ENCODE results near the gene LIF. TPM values are rescaled to one million over a fixed set of nuclear protein-coding genes. Genes with fewer than 3 reads are reported as not detected.

Gene LIF
- total and polyA plus RNA-seq, 5 experiments from 2014 or later: not detected

DNA sequence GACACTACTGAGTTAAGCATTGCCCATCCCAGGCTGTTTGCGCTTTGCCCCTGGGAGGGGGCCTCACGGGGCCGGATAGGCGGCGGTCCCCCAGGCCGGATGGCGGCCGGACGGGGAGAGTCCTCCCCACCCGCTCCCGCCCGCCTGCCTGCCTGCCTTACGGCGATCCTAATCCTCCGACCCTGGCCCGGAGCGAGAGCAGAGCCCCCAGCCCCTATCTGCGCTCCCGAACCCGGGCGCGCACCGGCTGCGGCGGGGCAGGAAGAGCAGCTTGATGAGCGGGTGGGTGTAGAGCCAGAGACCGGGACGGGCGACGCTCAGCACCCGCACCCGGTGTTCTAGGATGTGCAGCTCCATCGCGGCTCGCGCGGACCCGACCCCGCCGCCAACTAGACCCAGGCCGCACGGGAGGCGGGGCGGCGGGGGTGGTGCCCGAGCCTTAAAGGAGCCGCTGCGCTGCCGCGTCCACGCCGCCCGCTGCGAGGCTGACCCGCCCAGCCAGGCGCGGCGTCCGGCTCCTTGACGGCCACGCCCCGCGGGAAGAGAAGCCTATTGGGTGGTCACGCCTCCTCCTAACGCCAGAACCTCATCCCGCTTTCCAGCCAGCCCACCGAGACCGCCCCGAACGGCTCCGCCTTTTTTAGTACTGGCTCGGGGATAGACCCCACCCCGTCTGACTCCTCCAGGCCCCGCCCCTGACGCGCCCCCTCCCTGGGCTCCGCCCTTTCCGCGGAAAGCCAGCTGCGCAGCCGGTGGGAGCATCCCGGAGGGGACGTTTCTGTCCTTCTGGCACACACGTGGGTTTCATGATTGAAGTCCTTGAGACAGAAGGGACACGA is 42.8 kb upstream of the LIF start, which contains the start of gene CASTOR1:
Gene CASTOR1, minus strand, starts transcription at position 365 of the 839 bp plus-strand sequence. Its CDS starts 8 bp downstream, at position 357.
- peaks cover 0 to 35% (median 20%) of the 10 kb centered on the region in 3 donors for H3K36me3 Mint-ChIP-seq

DNA sequence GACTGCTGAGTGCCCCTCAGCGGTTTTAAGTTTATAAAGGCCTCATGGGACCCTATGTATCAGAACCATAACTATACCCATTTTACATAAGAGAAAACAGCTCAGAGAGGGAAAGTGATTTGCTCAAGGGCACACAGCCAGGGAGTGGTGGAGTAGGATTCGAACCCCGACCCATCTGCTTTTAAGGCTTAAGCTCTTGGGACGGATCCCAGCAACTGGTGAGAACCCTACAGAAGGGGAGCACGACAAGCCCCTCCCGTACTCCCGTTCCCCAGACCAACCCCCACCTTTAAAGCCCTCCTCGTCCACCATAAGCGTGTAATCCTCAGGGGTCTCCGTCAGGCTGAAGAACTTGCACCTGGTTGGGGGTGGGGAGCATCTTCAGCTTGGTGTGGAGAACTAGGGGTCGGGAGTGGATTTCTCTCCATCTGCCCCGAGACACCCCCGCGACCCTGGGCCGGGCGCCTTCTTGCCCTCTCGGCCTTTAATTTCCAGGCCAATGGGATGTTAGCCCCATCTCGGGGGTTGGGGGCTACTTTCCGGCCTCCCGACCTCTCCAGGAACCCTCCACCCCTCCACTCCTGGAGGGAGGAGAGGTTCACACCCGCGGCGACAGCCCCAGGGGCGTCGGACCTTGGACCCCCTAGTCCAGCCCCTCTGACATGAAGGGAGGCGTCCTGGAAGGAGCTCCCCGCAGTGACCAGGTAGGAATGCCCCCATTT is 42.0 kb upstream of the LIF start:
- POLR2A ChIA-PET: interaction anchor here (0.9 to 13.0 kb wide), 19 partner anchors 11 to 136 kb away, joined by 3 to 416 read pairs (median 9); partner anchors contain the start of genes CCDC157, MTFP1, OSM and RNF215
- H3K4me1 Mint-ChIP-seq: peaks cover 9 to 55% (median 42%) of the 10 kb centered on the region in 4 donors
- no peak for ATAC-seq
- H3K36me3 Mint-ChIP-seq: peaks cover 0 to 30% (median 15%) of the 10 kb centered on the region in 3 donors
- DNase-seq: peak in 1 of 10 donors; percentile 26
- no peaks in the 10 kb centered on the region for H3K27me3 Mint-ChIP-seq
- no peaks in the 10 kb centered on the region for H3K9me3 Mint-ChIP-seq
- peak overlapping the region; percentile 83 to 95 (median 92) for H3K4me3 Mint-ChIP-seq
- H3K27ac Mint-ChIP-seq: peak overlapping the region; percentile 82 to 96 (median 92)

More for the DNA sequence above, 42.8 kb upstream of the LIF start, which contains the start of gene CASTOR1:
- Mint-ChIP-seq H3K4me1 (peaks cover 13 to 60% (median 49%) of the 10 kb centered on the region in 4 donors), H3K27ac (peak within 1 kb of the TSS; percentile 89 to 97 (median 95)), H3K4me3 (peak within 1 kb of the TSS; percentile 87 to 95 (median 92)), H3K9me3 (no peaks in the 10 kb centered on the region), H3K27me3 (no peaks in the 10 kb centered on the region)
- DNase-seq: peak; percentile 77 to 93 (median 86)
- peak; percentile 76 to 77 for ATAC-seq
- POLR2A ChIA-PET: interaction anchor here (0.9 to 13.0 kb wide), 17 partner anchors 12 to 135 kb away, joined by 3 to 416 read pairs (median 11); partner anchors contain the start of genes CCDC157, MTFP1, OSM and RNF215

DNA sequence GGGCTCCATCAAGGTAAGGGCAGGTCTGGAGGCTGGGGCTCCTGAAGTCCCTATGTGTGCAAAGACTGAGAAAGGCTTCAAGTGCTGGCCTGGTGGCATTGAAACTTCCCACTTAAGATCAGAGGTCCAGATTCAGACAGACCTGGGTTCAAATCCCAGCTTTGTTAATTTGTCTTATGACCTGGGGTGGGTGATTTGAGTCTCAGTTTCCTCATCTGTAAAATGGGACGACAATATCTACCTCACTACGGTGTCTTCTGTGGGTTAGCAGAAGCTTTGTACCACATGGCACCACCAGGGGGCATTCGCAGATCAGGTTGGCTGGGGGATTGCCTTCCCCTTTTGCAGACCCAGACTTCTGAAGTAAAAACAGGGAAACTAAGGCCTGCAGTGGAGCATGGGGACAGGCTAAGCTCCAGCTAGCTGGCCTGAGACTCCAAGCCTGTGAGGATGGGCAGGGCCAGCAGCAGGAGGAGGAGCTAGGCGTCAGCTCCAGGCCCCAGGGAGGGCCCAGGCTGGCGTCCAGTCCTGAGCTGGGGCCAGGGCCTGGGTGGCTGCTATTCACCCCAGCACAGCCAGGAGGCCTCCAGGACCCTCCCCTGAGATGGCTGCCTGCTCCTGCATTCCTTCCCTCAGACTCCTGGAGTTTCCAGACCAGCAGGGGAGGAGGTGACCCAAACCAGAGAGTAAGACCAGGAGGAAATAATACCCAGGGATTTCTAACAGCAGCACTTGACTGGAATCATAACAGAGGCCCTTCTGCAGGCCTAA is 41.3 kb upstream of the LIF start:
- Mint-ChIP-seq H3K27me3 (no peaks in the 10 kb centered on the region), H3K9me3 (no peaks in the 10 kb centered on the region), H3K4me1 (peaks cover 11 to 55% (median 43%) of the 10 kb centered on the region in 4 donors), H3K4me3 (peak overlapping the region; percentile 83 to 95 (median 92)), H3K36me3 (peaks cover 0 to 23% (median 8%) of the 10 kb centered on the region in 3 donors), H3K27ac (peak overlapping the region; percentile 82 to 96 (median 92))
- DNase-seq: peak; percentile 76 to 95 (median 90)
- peak; percentile 35 to 47 for ATAC-seq
- POLR2A ChIA-PET: interaction anchor here (0.8 to 13.0 kb wide), 17 partner anchors 11 to 181 kb away, joined by 3 to 416 read pairs (median 9); partner anchors contain the start of genes CCDC157, MTFP1, OSM and RNF215

DNA sequence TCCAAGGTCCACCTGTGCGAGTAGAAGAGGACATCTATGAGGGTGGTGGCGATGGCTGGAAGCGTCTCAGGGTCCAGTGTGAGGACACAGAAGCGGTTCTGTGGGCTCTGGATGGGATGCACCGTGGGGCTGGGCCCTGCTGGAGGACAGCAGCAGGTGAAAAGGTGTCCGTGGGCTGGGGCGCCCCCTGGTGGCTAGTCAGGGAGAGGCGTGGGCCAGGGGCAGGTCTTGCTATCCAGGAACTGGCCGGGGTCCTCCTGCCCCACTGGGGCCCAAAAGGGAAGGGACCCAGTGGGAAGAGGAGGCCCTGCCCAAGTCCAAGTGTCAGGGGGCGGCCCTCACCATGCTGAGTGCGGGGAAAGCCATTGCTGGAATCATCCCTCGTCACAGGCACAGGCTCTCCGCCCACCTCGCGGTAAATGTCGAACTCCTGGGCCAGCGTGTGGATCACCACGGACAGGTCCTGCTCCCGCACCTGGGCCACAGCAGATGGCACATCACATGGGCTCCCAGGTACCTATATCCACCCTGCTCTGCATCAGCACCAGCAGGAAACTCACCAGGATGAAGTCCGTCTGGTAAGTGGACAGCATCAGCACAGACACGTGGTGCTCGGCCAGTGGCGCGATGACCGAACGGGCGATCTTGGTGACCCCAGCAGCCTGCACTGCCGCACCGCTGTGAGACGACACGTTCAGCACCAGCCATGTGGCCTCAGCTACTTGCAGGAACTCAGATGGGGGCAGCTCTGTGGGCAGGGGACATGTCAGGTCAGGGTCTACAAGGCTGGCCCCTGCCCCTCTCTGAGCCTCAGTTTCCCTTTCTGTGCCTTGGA is 40.5 kb upstream of the LIF start:
- Mint-ChIP-seq H3K9me3 (no peaks in the 10 kb centered on the region), H3K27ac (peak overlapping the region; percentile 15 to 92 (median 60)), H3K27me3 (no peaks in the 10 kb centered on the region), H3K4me1 (peaks cover 11 to 55% (median 49%) of the 10 kb centered on the region in 4 donors), H3K36me3 (peaks cover 0 to 18% (median 6%) of the 10 kb centered on the region in 3 donors), H3K4me3 (peak overlapping the region in 2 of 10 donors; percentile 22 to 71)
- POLR2A ChIA-PET: interaction anchor here (0.8 to 13.0 kb wide), 12 partner anchors 10 to 180 kb away, joined by 3 to 416 read pairs (median 49); partner anchors contain the start of genes CCDC157, MTFP1, OSM and RNF215
- DNase-seq (peak; percentile 68 to 90 (median 83)), ATAC-seq (peak; percentile 9 to 22)

- Mint-ChIP-seq H3K9me3 (no peaks in the 10 kb centered on the region), H3K4me1 (peaks cover 8 to 49% (median 44%) of the 10 kb centered on the region in 4 donors)
Observed at GRCh38 chr22:30286331-30286730, 39.8 kb upstream of the LIF start.

GRCh38 chr22:30285846-30286200 is 39.3 kb upstream of the LIF start:
- POLR2A ChIA-PET: interaction anchor here (1.0 to 7.7 kb wide), 4 partner anchors 19 to 102 kb away, joined by 3 to 198 read pairs (median 40); partner anchors contain the start of genes CCDC157, OSM, RNF215 and SF3A1
- Mint-ChIP-seq H3K4me1 (peaks cover 8 to 46% (median 40%) of the 10 kb centered on the region in 4 donors), H3K4me3 (no peak overlapping the region), H3K27me3 (no peaks in the 10 kb centered on the region), H3K27ac (peak overlapping the region in 1 of 10 donors; percentile 27), H3K36me3 (peaks cover 0 to 11% (median 6%) of the 10 kb centered on the region in 3 donors), H3K9me3 (no peaks in the 10 kb centered on the region)
- ATAC-seq (no peak), DNase-seq (no peak)

More at GRCh38 chr22:30286331-30286730, 39.8 kb upstream of the LIF start:
- Mint-ChIP-seq H3K36me3 (peaks cover 0 to 13% (median 6%) of the 10 kb centered on the region in 3 donors), H3K4me3 (peak overlapping the region in 1 of 10 donors; percentile 22), H3K27ac (peak overlapping the region in 5 of 10 donors; percentile 19 to 83 (median 76)), H3K27me3 (no peaks in the 10 kb centered on the region)
- ATAC-seq (no peak), DNase-seq (no peak)
- POLR2A ChIA-PET: interaction anchor here (1.0 to 7.7 kb wide), 3 partner anchors 29 to 101 kb away, joined by 3 to 198 read pairs (median 76); partner anchors contain the start of genes CCDC157, RNF215 and SF3A1

DNA sequence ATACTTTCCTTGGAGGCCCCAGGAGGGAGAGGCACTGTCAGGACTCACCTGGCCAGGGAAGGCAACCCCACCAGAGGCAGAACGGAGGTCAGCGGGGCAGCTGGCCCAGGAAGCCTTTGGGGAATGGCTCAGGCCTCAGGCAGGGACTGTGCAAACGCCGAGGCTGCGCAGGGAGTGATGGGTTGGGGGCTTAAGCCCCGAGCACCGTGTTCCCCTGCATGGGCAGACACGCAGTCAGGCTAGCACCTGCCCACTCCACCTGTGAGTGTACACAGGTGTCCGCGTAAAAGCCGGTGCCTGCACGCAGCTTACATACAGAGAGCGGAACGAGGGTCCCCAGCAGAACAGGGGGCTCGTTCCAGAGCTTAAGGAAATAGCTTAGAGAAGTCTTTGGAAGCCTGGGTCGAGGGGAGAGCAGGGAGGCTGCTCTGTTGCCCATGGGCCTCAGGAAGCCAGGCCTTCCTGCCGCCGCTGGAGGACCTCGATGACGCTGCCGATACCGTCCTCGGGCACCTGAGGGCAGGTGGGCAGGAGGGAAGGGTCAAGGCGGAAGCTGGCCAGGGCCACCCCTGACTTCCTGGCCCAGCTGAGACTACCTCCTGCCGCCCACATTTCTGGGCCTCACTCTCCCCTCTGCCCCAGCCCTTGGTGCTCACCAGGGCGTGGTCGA is 38.8 kb upstream of the LIF start:
- Mint-ChIP-seq H3K4me3 (no peak overlapping the region), H3K27me3 (no peaks in the 10 kb centered on the region), H3K27ac (no peak overlapping the region), H3K9me3 (no peaks in the 10 kb centered on the region), H3K36me3 (peaks cover 0 to 11% (median 6%) of the 10 kb centered on the region in 3 donors), H3K4me1 (peaks cover 5 to 41% (median 35%) of the 10 kb centered on the region in 4 donors)
- POLR2A ChIA-PET: interaction anchor here (0.6 to 7.7 kb wide), 4 partner anchors 19 to 102 kb away, joined by 3 to 198 read pairs (median 4); partner anchors contain the start of genes CCDC157, OSM, RNF215 and SF3A1
- ATAC-seq (no peak), DNase-seq (no peak)

GRCh38 chr22:30284666-30285065 is 38.1 kb upstream of the LIF start:
- POLR2A ChIA-PET: interaction anchor here (0.6 to 7.7 kb wide), 3 partner anchors 18 to 103 kb away, joined by 3 to 198 read pairs (median 4); partner anchors contain the start of genes OSM and RNF215
- Mint-ChIP-seq H3K27me3 (no peaks in the 10 kb centered on the region), H3K9me3 (no peaks in the 10 kb centered on the region), H3K4me3 (no peak overlapping the region), H3K36me3 (peaks cover 0 to 11% (median 6%) of the 10 kb centered on the region in 3 donors), H3K27ac (peak overlapping the region in 1 of 10 donors; percentile 21), H3K4me1 (peaks cover 4 to 37% (median 32%) of the 10 kb centered on the region in 4 donors)
- ATAC-seq (no peak), DNase-seq (no peak)

GRCh38 chr22:30284172-30284571 is 37.6 kb upstream of the LIF start:
- H3K4me3 Mint-ChIP-seq: no peak overlapping the region
- no peaks in the 10 kb centered on the region for H3K27me3 Mint-ChIP-seq
- DNase-seq: no peak
- peaks cover 5 to 39% (median 36%) of the 10 kb centered on the region in 4 donors for H3K4me1 Mint-ChIP-seq
- POLR2A ChIA-PET: interaction anchor here (0.6 to 1.6 kb wide), 3 partner anchors 18 to 142 kb away, joined by 3 to 4 read pairs (median 3); partner anchors contain the start of gene OSM
- H3K9me3 Mint-ChIP-seq: no peaks in the 10 kb centered on the region
- peaks cover 0 to 11% (median 6%) of the 10 kb centered on the region in 3 donors for H3K36me3 Mint-ChIP-seq
- H3K27ac Mint-ChIP-seq: peak overlapping the region in 1 of 10 donors; percentile 21
- ATAC-seq: no peak

DNA sequence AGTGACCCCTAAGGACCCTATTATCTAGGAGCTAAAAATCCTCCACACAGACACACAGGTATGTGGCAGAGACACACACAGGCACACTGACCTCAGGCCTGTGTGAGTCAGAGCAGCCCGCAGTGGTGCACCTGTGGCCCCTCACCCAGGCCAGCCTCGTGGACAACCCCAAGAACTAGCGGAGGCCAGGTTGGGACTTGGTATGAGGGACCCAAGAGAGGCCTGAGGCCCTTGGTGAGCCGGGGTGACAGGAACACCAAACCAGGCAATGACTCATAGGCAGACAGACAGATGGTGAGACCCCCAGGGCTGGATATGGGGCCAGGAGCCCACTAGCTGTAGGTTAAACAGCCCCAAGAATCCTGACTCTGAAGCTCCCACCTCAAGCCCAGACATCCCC is 36.8 kb upstream of the LIF start:
- Mint-ChIP-seq H3K4me1 (peaks cover 8 to 41% (median 39%) of the 10 kb centered on the region in 4 donors), H3K36me3 (peaks cover 0 to 11% (median 6%) of the 10 kb centered on the region in 3 donors), H3K27ac (peak overlapping the region in 2 of 10 donors; percentile 21 to 60), H3K27me3 (no peaks in the 10 kb centered on the region), H3K4me3 (peak overlapping the region in 1 of 10 donors; percentile 4), H3K9me3 (no peaks in the 10 kb centered on the region)
- POLR2A ChIA-PET: interaction anchor here (0.8 to 2.3 kb wide), 4 partner anchors 19 to 143 kb away, joined by 3 to 15 read pairs (median 3); no protein-coding TSS in a partner anchor
- DNase-seq: no peak
- no peak for ATAC-seq
